Caco-2 (cell line): Measurements from ENCODE around the gene TPSD1. TPM values are rescaled to one million over a fixed set of nuclear protein-coding genes. Genes with fewer than 3 reads are reported as not detected.

Experiments used
- BruUV-seq: library from RNA; stranded (reverse); fragments of 400-500 nt; replicated peaks from 2 replicates; lab custom pipeline; 2021; lab: Mats Ljungman, UMichigan
- CTCF ChIA-PET: fragments of 300-600 bp; sonication (Branson Sonifier 250); formaldehyde crosslinking; loops from one replicate; lab custom pipeline; 2022; ENCODE audit warnings: antibody characterized with exemption; lab: Charles Lee
- POLR2A ChIA-PET: fragments of 300-600 bp; sonication (Branson Sonifier 250); formaldehyde crosslinking; loops from one replicate; lab custom pipeline; 2022; ENCODE audit warnings: antibody characterized with exemption; lab: Charles Lee
- DNase-seq, 2 experiments: peaks; one replicate each; pipeline versions ENCODE4 v3.0.0 to v3.0.0-alpha.2; 2020 to 2022
- H3K27me3 ChIP-seq: replicated peaks from 2 replicates; pipeline ENCODE4 v1.6.0; 2011; ENCODE audit warnings: low read length; ENCODE audit not compliant: control insufficient read depth, insufficient read depth
- H3K36me3 ChIP-seq: 2 replicates; pipeline ENCODE4 v1.5.1; 2011; ENCODE audit warnings: low read length; ENCODE audit not compliant: control insufficient read depth, insufficient read depth
- H3K4me1 ChIP-seq: fragments of 250-450 bp; sonication (Bioruptor Pico); 2 replicates; pipeline ENCODE4 v1.5.1; 2020; ENCODE audit warnings: mild to moderate bottlenecking
- H3K4me3 ChIP-seq: 2 replicates; pipeline ENCODE4 v1.5.1; 2011; ENCODE audit warnings: low read depth, mild to moderate bottlenecking, control low read depth, low read length
- H3K9me3 ChIP-seq: fragments of 250-450 bp; sonication (Bioruptor Pico); 2 replicates; pipeline ENCODE4 v1.5.1; 2020; ENCODE audit warnings: mild to moderate bottlenecking, moderate library complexity
- H3K27ac Mint-ChIP-seq: one replicate; pipeline ENCODE4 v1.8.0; 2022; ENCODE audit warnings: mixed read lengths; ENCODE audit not compliant: unreplicated experiment
- H3K27me3 Mint-ChIP-seq: one replicate; pipeline ENCODE4 v1.8.0; 2022; ENCODE audit warnings: mixed read lengths; ENCODE audit not compliant: insufficient read depth, unreplicated experiment
- H3K36me3 Mint-ChIP-seq: one replicate; pipeline ENCODE4 v1.8.0; 2022; ENCODE audit warnings: mild to moderate bottlenecking, mixed read lengths; ENCODE audit not compliant: insufficient read depth, unreplicated experiment
- H3K4me1 Mint-ChIP-seq: one replicate; pipeline ENCODE4 v1.8.0; 2022; ENCODE audit warnings: low read depth, mixed read lengths; ENCODE audit not compliant: unreplicated experiment
- H3K4me3 Mint-ChIP-seq: one replicate; pipeline ENCODE4 v1.8.0; 2022; ENCODE audit warnings: mild to moderate bottlenecking, moderate library complexity, mixed read lengths; ENCODE audit not compliant: unreplicated experiment
- H3K9me3 Mint-ChIP-seq: one replicate; pipeline ENCODE4 v1.8.0; 2022; ENCODE audit warnings: mixed read lengths; ENCODE audit not compliant: unreplicated experiment
- intact Hi-C: fragments of 100-400 bp; cut with micrococcal nuclease; formaldehyde crosslinking; loops from one replicate; pipeline ENCODE4 v1.10.0; 2022; ENCODE audit not compliant: unreplicated experiment
- total RNA-seq: library from RNA; stranded (reverse); gene quantifications from 2 replicates; pipeline ENCODE4 v1.2.3, GENCODE V29; 2022
- TF ChIP-seq, protein P1 (sequence below), 2 experiments: fragments of 200-600 bp in 1 of 2; IDR thresholded peaks; 1 replicate in 1 of 2; 2 replicates in 1 of 2; pipeline versions ENCODE4 v1.5.1 to v1.8.0; 2011 to 2022; ENCODE audit warnings: antibody characterized with exemption in 1 of 2, control low read depth in 1 of 2, inconsistent platforms in 1 of 2, low read depth in 1 of 2, low read length in 1 of 2, mild to moderate bottlenecking in 1 of 2, moderate library complexity in 1 of 2; ENCODE audit not compliant: insufficient read depth in 1 of 2, severe bottlenecking in 1 of 2, unreplicated experiment in 1 of 2

The TPSD1 gene
- total RNA-seq, 1 experiment from 2014 or later = not detected

DNA sequence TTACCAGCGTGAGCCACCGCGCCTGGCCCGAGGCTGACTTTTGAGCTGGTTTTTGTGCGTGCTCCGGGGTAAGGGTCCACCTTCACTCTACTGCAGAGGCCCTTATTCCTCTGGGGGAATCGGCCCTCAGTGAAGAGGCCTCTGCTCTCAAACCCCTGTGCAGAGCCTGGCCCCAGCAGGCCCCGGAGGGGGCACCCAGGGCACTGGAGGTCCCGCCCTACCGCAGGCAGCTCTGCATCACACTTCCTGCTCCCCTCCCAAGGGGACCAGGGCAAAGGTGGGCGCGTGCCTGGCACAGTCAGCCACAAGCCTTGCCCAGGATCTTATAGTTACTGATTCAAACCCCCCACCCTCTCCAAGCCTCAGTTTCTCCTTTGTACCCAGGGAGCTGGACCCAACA, 50.0 kb downstream of the TPSD1 start:
- no peaks in the 10 kb centered on the region for H3K27me3 Mint-ChIP-seq
- H3K36me3 Mint-ChIP-seq = peaks cover 8% of the 10 kb centered on the region
- no TSS peak for BruUV-seq
- H3K9me3 ChIP-seq = no peaks in the 10 kb centered on the region
- ChIA-PET POLR2A (no interaction called here), CTCF (no interaction called here)
- H3K4me3 ChIP-seq = no peak overlapping the region
- H3K27ac Mint-ChIP-seq = no peak overlapping the region
- TF ChIP-seq, protein P1, sequence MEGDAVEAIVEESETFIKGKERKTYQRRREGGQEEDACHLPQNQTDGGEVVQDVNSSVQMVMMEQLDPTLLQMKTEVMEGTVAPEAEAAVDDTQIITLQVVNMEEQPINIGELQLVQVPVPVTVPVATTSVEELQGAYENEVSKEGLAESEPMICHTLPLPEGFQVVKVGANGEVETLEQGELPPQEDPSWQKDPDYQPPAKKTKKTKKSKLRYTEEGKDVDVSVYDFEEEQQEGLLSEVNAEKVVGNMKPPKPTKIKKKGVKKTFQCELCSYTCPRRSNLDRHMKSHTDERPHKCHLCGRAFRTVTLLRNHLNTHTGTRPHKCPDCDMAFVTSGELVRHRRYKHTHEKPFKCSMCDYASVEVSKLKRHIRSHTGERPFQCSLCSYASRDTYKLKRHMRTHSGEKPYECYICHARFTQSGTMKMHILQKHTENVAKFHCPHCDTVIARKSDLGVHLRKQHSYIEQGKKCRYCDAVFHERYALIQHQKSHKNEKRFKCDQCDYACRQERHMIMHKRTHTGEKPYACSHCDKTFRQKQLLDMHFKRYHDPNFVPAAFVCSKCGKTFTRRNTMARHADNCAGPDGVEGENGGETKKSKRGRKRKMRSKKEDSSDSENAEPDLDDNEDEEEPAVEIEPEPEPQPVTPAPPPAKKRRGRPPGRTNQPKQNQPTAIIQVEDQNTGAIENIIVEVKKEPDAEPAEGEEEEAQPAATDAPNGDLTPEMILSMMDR (IDR thresholded peaks at IDR 0.05; ENCODE audit: insufficient read depth in 1 of 2, low read depth in 1 of 2, low read length in 1 of 2, severe bottlenecking in 1 of 2, unreplicated experiment in 1 of 2) = no peak
- no peaks in the 10 kb centered on the region for H3K4me1 Mint-ChIP-seq
- no peaks in the 10 kb centered on the region for H3K9me3 Mint-ChIP-seq
- no peak overlapping the region for H3K4me3 Mint-ChIP-seq
- no peaks in the 10 kb centered on the region for H3K36me3 ChIP-seq
- DNase-seq = no peak
- intact Hi-C loops = no loop called here
- H3K27me3 ChIP-seq = no peaks in the 10 kb centered on the region
- H3K4me1 ChIP-seq = peaks cover 1% of the 10 kb centered on the region

- Histone ChIP-seq H3K4me1 (peaks cover 1% of the 10 kb centered on the region; the same call in 1 of the 2 replicates), H3K36me3 (no peaks in the 10 kb centered on the region), H3K27me3 (no peaks in the 10 kb centered on the region), H3K9me3 (no peaks in the 10 kb centered on the region), H3K4me3 (no peak overlapping the region)
- H3K36me3 Mint-ChIP-seq = peaks cover 12% of the 10 kb centered on the region
- ChIA-PET CTCF (interaction anchor here (0.6 kb wide), 1 partner anchor 1220 kb away, joined by 3 read pairs; no protein-coding TSS in a partner anchor), POLR2A (no interaction called here)
- H3K27me3 Mint-ChIP-seq = no peaks in the 10 kb centered on the region
- BruUV-seq = no TSS peak
- intact Hi-C loops = no loop called here
- TF ChIP-seq, protein P1 (IDR thresholded peaks at IDR 0.05; ENCODE audit: insufficient read depth in 1 of 2, low read depth in 1 of 2, low read length in 1 of 2, severe bottlenecking in 1 of 2, unreplicated experiment in 1 of 2) = no peak
- H3K4me1 Mint-ChIP-seq = no peaks in the 10 kb centered on the region
- no peak overlapping the region for H3K27ac Mint-ChIP-seq
- no peaks in the 10 kb centered on the region for H3K9me3 Mint-ChIP-seq
- DNase-seq = no peak
- H3K4me3 Mint-ChIP-seq = no peak overlapping the region
Measured at GRCh38 chr16:1306334-1306733, 50.5 kb downstream of the TPSD1 start.

GRCh38 chr16:1308036-1308976, 52.4 kb downstream of the TPSD1 start:
- H3K9me3 Mint-ChIP-seq = no peaks in the 10 kb centered on the region
- peak overlapping the region; percentile 99 for H3K27ac Mint-ChIP-seq
- H3K9me3 ChIP-seq = no peaks in the 10 kb centered on the region
- no peak for DNase-seq
- H3K36me3 ChIP-seq = no peaks in the 10 kb centered on the region; the same call in none of the 2 replicates
- TF ChIP-seq, protein P1 (IDR thresholded peaks at IDR 0.05; ENCODE audit: insufficient read depth in 1 of 2, low read depth in 1 of 2, low read length in 1 of 2, severe bottlenecking in 1 of 2, unreplicated experiment in 1 of 2) = no peak
- no peaks in the 10 kb centered on the region for H3K4me1 Mint-ChIP-seq
- ChIA-PET POLR2A (interaction anchor here (0.6 to 1.6 kb wide), 4 partner anchors 9 to 403 kb away, joined by 3 to 6 read pairs (median 4); partner anchors contain the start of genes CRAMP1 and IFT140), CTCF (no interaction called here)
- peak overlapping the region; percentile 100 for H3K4me3 Mint-ChIP-seq
- H3K4me3 ChIP-seq = peak overlapping the region; percentile 50
- H3K4me1 ChIP-seq = peaks cover 5% of the 10 kb centered on the region; the same call in 1 of the 2 replicates
- BruUV-seq = no TSS peak
- no peaks in the 10 kb centered on the region for H3K27me3 ChIP-seq
- peaks cover 23% of the 10 kb centered on the region for H3K36me3 Mint-ChIP-seq
- no peaks in the 10 kb centered on the region for H3K27me3 Mint-ChIP-seq
- intact Hi-C loops = no loop called here

Other genes with a start within 250 kb of the TPSD1 start
- gene SSTR5, start 183.3 kb upstream of the TPSD1 start, total RNA-seq = 0.23 and 0.30 TPM in 2 replicates
- gene C1QTNF8, start 159.8 kb upstream of the TPSD1 start, total RNA-seq = not detected in 2 replicates
- gene CACNA1H, start 103.0 kb upstream of the TPSD1 start, total RNA-seq = 5.1 and 6.5 TPM in 2 replicates
- gene TPSG1, start 30.8 kb upstream of the TPSD1 start, total RNA-seq = not detected in 2 replicates
- gene TPSB2, start 25.9 kb upstream of the TPSD1 start, total RNA-seq = not detected in 2 replicates
- not detected in 2 replicates for gene TPSAB1, start 15.4 kb upstream of the TPSD1 start, total RNA-seq
- gene UBE2I, start 53.6 kb downstream of the TPSD1 start, total RNA-seq = 178 and 199 TPM in 2 replicates
- 4.2 and 5.0 TPM in 2 replicates for gene BAIAP3, start 77.6 kb downstream of the TPSD1 start, total RNA-seq
- gene TSR3, start 95.8 kb downstream of the TPSD1 start, total RNA-seq = 48.3 and 48.6 TPM in 2 replicates
- gene GNPTG, start 95.9 kb downstream of the TPSD1 start, total RNA-seq = 37.3 and 37.6 TPM in 2 replicates
- 31.2 and 37.7 TPM in 2 replicates for gene UNKL, start 158.6 kb downstream of the TPSD1 start, total RNA-seq
- gene UQCC4, start 164.7 kb downstream of the TPSD1 start, total RNA-seq = 15.4 and 17.9 TPM in 2 replicates
- 2.0 and 2.1 TPM in 2 replicates for gene PERCC1, start 175.0 kb downstream of the TPSD1 start, total RNA-seq
- 0.88 and 1.1 TPM in 2 replicates for gene CCDC154, start 188.5 kb downstream of the TPSD1 start, total RNA-seq
- gene CLCN7, start 219.0 kb downstream of the TPSD1 start, total RNA-seq = 119 and 127 TPM in 2 replicates
- not detected in 2 replicates for gene PTX4, start 232.9 kb downstream of the TPSD1 start, total RNA-seq
- 55.7 and 62.6 TPM in 2 replicates for gene TELO2, start 237.3 kb downstream of the TPSD1 start, total RNA-seq